Smooth muscle cell (in vitro differentiated cells): ENCODE measurements around the gene MARCHF6. TPM values are rescaled to one million over a fixed set of nuclear protein-coding genes. Genes with fewer than 3 reads are reported as not detected.
"Not testable (repeated sequence)": the region's sequence is repeated elsewhere in the genome, so short reads cannot be mapped to it uniquely, and the experiment has no call there.

Experiments
- DNase-seq: peaks from one replicate; lab custom pipeline; 2025; ENCODE audit not compliant: unreplicated experiment; lab: John Stamatoyannopoulos, UW
- H2AFZ ChIP-seq: fragments of 200-600 bp; sonication (generic); 2 replicates; pipeline ENCODE4 v1.6.0; 2016; ENCODE audit warnings: antibody characterized with exemption, low read depth, mild to moderate bottlenecking
- H3F3A ChIP-seq: fragments of 200-600 bp; sonication (generic); 2 replicates; pipeline ENCODE4 v1.6.0; 2017; ENCODE audit warnings: antibody characterized with exemption, low read depth
- H3K27ac ChIP-seq: fragments of 200-600 bp; sonication (generic); 2 replicates; pipeline ENCODE4 v1.5.1; 2016; ENCODE audit warnings: low read depth, mild to moderate bottlenecking
- H3K27me3 ChIP-seq: fragments of 200-600 bp; sonication (generic); 2 replicates; pipeline ENCODE4 v1.6.1; 2016; ENCODE audit warnings: low read depth, mild to moderate bottlenecking
- H3K36me3 ChIP-seq: fragments of 200-600 bp; sonication (generic); 2 replicates; pipeline ENCODE4 v1.5.1; 2016; ENCODE audit warnings: low read depth
- H3K4me1 ChIP-seq: fragments of 200-600 bp; sonication (generic); 2 replicates; pipeline ENCODE4 v1.5.1; 2016; ENCODE audit warnings: low read depth
- H3K4me2 ChIP-seq: fragments of 200-600 bp; sonication (generic); 2 replicates; pipeline ENCODE4 v1.6.0; 2016; ENCODE audit warnings: mild to moderate bottlenecking
- H3K4me3 ChIP-seq: fragments of 200-600 bp; sonication (generic); 2 replicates; pipeline ENCODE4 v1.5.1; 2016; ENCODE audit warnings: mild to moderate bottlenecking
- H3K79me2 ChIP-seq: fragments of 200-600 bp; sonication (generic); 2 replicates; pipeline ENCODE4 v1.6.0; 2016; ENCODE audit warnings: low read depth, mild to moderate bottlenecking
- H3K9ac ChIP-seq: fragments of 200-600 bp; sonication (generic); 2 replicates; pipeline ENCODE4 v1.6.0; 2016; ENCODE audit warnings: low read depth
- H3K9me3 ChIP-seq: fragments of 200-600 bp; sonication (generic); replicated peaks from 2 replicates; pipeline ENCODE4 v1.5.1; 2016; ENCODE audit warnings: low read depth
- H4K20me1 ChIP-seq: fragments of 200-600 bp; sonication (generic); 2 replicates; pipeline ENCODE4 v1.6.0; 2016; ENCODE audit warnings: low read depth
- WGBS: methylation state at CpG from one replicate; pipeline ENCODE4 v1.1.7; 2016; ENCODE audit warnings: low lambda C conversion rate; 5-methylcytosine and 5-hydroxymethylcytosine counted together
- polyA plus RNA-seq: library from polyadenylated mRNA; unstranded; fragments of >200 nt; fragmentation: Nextera tagmentation; extraction: Ambion mirVana; gene quantifications from 2 replicates; pipeline ENCODE4 v1.2.1, GENCODE V29; 2016
- total RNA-seq: library from RNA; depleted of rRNA; stranded (reverse); fragments of >200 nt; gene quantifications from 2 replicates; pipeline ENCODE4 v1.2.3, GENCODE V29; 2014
- TF ChIP-seq, protein P1 (sequence below): fragments of 200-600 bp; sonication (generic); IDR thresholded peaks from 2 replicates; pipeline ENCODE4 v1.5.1; 2017; ENCODE audit warnings: borderline replicate concordance, mild to moderate bottlenecking, antibody characterized with exemption; ENCODE audit not compliant: insufficient read depth, poor library complexity, severe bottlenecking

The MARCHF6 gene
- total and polyA plus RNA-seq, 2 experiments from 2014 or later, result 70.0 to 106 TPM

DNA sequence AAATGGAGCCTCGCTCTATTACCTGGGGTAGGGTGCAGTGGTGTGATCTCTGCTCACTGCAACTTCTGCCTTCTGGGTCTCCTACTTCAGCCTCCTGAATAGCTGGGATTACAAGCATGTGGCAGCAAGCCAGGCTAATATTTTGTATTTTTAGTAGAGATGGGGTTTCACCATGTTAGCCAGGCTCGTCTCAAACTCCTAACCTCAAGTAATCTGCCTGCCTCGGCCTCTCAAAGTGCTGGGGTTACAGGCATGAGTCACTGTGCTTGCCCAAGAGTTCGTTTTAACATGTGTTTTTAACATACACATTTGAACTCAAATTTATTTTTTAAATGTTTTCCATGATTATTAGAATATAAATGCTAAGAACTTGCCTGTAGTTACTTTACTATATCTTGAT, 34.2 kb downstream of the MARCHF6 start:
- peaks cover 4% of the 10 kb centered on the region for H3F3A ChIP-seq
- peaks cover 36% of the 10 kb centered on the region for H3K79me2 ChIP-seq
- no peaks in the 10 kb centered on the region for H3K27me3 ChIP-seq
- peak overlapping the region; percentile 22 for H3K27ac ChIP-seq
- TF ChIP-seq, protein P1, sequence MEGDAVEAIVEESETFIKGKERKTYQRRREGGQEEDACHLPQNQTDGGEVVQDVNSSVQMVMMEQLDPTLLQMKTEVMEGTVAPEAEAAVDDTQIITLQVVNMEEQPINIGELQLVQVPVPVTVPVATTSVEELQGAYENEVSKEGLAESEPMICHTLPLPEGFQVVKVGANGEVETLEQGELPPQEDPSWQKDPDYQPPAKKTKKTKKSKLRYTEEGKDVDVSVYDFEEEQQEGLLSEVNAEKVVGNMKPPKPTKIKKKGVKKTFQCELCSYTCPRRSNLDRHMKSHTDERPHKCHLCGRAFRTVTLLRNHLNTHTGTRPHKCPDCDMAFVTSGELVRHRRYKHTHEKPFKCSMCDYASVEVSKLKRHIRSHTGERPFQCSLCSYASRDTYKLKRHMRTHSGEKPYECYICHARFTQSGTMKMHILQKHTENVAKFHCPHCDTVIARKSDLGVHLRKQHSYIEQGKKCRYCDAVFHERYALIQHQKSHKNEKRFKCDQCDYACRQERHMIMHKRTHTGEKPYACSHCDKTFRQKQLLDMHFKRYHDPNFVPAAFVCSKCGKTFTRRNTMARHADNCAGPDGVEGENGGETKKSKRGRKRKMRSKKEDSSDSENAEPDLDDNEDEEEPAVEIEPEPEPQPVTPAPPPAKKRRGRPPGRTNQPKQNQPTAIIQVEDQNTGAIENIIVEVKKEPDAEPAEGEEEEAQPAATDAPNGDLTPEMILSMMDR, result no peak
- H3K9me3 ChIP-seq, result no peaks in the 10 kb centered on the region
- no peak overlapping the region for H2AFZ ChIP-seq
- H3K4me2 ChIP-seq, result peak overlapping the region; percentile 27
- peaks cover 9% of the 10 kb centered on the region for H3K36me3 ChIP-seq
- H3K9ac ChIP-seq, result no peak overlapping the region
- H3K4me1 ChIP-seq, result no peaks in the 10 kb centered on the region
- peaks cover 79% of the 10 kb centered on the region for H4K20me1 ChIP-seq
- 28% methylated on average over 4 of the region's 4 CpGs for WGBS
- H3K4me3 ChIP-seq, result no peak overlapping the region
- DNase-seq, result no peak

- peaks cover 16% of the 10 kb centered on the region for H3K36me3 ChIP-seq
- WGBS, result 95% methylated on average over 1 of the region's 1 CpG
Measured at GRCh38 chr5:10391130-10391529, 37.6 kb downstream of the MARCHF6 start.

DNA sequence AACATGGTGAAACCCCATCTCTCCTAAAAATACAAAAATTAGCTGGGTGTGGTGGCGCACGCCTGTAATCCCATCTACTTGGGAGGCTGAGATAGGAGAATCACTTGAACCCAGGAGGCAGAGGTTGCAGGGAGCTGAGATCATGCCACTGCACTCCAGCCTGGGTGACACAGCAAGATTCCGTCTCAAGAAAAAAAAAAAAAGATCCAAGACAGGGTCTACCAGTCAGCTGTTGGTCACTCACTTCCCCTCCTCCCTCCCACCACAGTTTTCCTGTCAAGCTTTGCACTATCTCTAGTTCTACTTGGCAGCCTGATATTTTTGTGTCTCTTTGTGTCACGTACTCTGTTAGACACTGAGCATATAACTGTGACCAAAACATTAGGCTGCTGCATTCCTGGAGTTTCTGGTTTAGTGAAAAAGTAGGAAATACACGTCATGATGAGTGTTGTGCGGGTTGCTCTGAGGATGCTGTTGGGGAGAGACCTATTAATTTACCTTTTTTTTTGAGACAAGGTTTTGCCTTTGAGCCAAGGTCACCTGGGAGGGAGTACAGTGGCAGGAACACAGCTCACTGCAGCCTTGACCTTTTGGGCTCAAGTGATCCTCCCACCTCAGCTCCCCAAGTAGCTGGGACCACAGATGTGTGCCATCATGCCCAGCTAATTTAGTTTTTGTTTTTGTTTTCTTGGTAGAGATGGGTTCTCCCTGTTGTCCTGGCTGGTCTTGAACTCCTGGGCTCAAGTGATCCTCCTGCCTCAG, 39.3 kb downstream of the MARCHF6 start:
- DNase-seq, result not testable (repeated sequence)
- peaks cover 16% of the 10 kb centered on the region for H3K36me3 ChIP-seq
- peak overlapping the region; percentile 73 for H3K27ac ChIP-seq

More at GRCh38 chr5:10391130-10391529, 37.6 kb downstream of the MARCHF6 start:
- H3K9me3 ChIP-seq, result no peaks in the 10 kb centered on the region
- H3K4me1 ChIP-seq, result peaks cover 3% of the 10 kb centered on the region
- H3K4me3 ChIP-seq, result no peak overlapping the region
- no peaks in the 10 kb centered on the region for H3K27me3 ChIP-seq
- DNase-seq, result no peak
- H3K4me2 ChIP-seq, result no peak overlapping the region
- no peak overlapping the region for H3K9ac ChIP-seq
- H3K27ac ChIP-seq, result no peak overlapping the region
- H4K20me1 ChIP-seq, result peaks cover 60% of the 10 kb centered on the region
- H3K79me2 ChIP-seq, result peaks cover 16% of the 10 kb centered on the region
- no peak overlapping the region for H2AFZ ChIP-seq
- TF ChIP-seq, protein P1, result no peak
- H3F3A ChIP-seq, result peaks cover 4% of the 10 kb centered on the region

DNA sequence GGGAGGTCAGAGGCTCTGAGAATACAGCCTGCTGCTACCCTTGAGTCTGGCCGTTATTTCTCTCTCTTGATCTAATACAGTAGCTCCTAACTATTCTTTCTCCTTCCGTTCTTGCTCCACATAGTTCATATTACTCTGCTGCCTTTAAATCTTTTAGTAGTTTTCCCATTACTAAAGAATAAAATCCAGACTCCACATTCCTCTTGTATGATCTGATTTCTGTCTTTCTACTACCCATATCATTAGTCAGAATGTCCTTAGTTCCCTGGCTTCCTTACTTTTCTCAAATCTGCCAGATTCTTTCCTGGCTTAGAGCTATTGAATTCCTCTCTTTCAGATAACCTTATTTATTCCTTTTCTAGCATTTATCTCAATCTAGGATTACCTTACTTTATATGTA, 40.0 kb downstream of the MARCHF6 start:
- H3K27ac ChIP-seq, result peak overlapping the region; percentile 73
- no peaks in the 10 kb centered on the region for H3K27me3 ChIP-seq
- WGBS, result 81% methylated on average over 2 of the region's 2 CpGs
- H3K36me3 ChIP-seq, result peaks cover 16% of the 10 kb centered on the region
- DNase-seq, result no peak
- peaks cover 9% of the 10 kb centered on the region for H3K79me2 ChIP-seq
- no peak overlapping the region for H3K4me2 ChIP-seq
- TF ChIP-seq, protein P1, result no peak
- no peaks in the 10 kb centered on the region for H3K9me3 ChIP-seq
- no peak overlapping the region for H3K4me3 ChIP-seq
- no peak overlapping the region for H2AFZ ChIP-seq
- H3K4me1 ChIP-seq, result peaks cover 3% of the 10 kb centered on the region
- H3F3A ChIP-seq, result no peaks in the 10 kb centered on the region
- no peak overlapping the region for H3K9ac ChIP-seq
- H4K20me1 ChIP-seq, result peaks cover 50% of the 10 kb centered on the region

More for the DNA sequence above, 39.3 kb downstream of the MARCHF6 start:
- not testable (repeated sequence) for H2AFZ ChIP-seq, H3K9me3 ChIP-seq, H3K4me2 ChIP-seq, H3K4me3 ChIP-seq, H3K27me3 ChIP-seq, H3K9ac ChIP-seq, H3F3A ChIP-seq, H3K4me1 ChIP-seq
- peaks cover 16% of the 10 kb centered on the region for H3K79me2 ChIP-seq
- 74% methylated on average over 6 of the region's 6 CpGs for WGBS
- peaks cover 57% of the 10 kb centered on the region for H4K20me1 ChIP-seq
